Smooth muscle cell (in vitro differentiated cells): Measurements from ENCODE around the gene RBL2. TPM values are rescaled to one million over a fixed set of nuclear protein-coding genes. Genes with fewer than 3 reads are reported as not detected.
A peak's percentile ranks its signal among the peaks of the same experiment; 100 is the strongest.

Experiments
- DNase-seq: peaks from one replicate; lab custom pipeline; 2025; ENCODE audit not compliant: unreplicated experiment; lab: John Stamatoyannopoulos, UW
- H2AFZ ChIP-seq: fragments of 200-600 bp; sonication (generic); 2 replicates; pipeline ENCODE4 v1.6.0; 2016; ENCODE audit warnings: antibody characterized with exemption, low read depth, mild to moderate bottlenecking
- H3F3A ChIP-seq: fragments of 200-600 bp; sonication (generic); 2 replicates; pipeline ENCODE4 v1.6.0; 2017; ENCODE audit warnings: antibody characterized with exemption, low read depth
- H3K27ac ChIP-seq: fragments of 200-600 bp; sonication (generic); 2 replicates; pipeline ENCODE4 v1.5.1; 2016; ENCODE audit warnings: low read depth, mild to moderate bottlenecking
- H3K27me3 ChIP-seq: fragments of 200-600 bp; sonication (generic); 2 replicates; pipeline ENCODE4 v1.6.1; 2016; ENCODE audit warnings: low read depth, mild to moderate bottlenecking
- H3K36me3 ChIP-seq: fragments of 200-600 bp; sonication (generic); 2 replicates; pipeline ENCODE4 v1.5.1; 2016; ENCODE audit warnings: low read depth
- H3K4me1 ChIP-seq: fragments of 200-600 bp; sonication (generic); 2 replicates; pipeline ENCODE4 v1.5.1; 2016; ENCODE audit warnings: low read depth
- H3K4me2 ChIP-seq: fragments of 200-600 bp; sonication (generic); 2 replicates; pipeline ENCODE4 v1.6.0; 2016; ENCODE audit warnings: mild to moderate bottlenecking
- H3K4me3 ChIP-seq: fragments of 200-600 bp; sonication (generic); 2 replicates; pipeline ENCODE4 v1.5.1; 2016; ENCODE audit warnings: mild to moderate bottlenecking
- H3K79me2 ChIP-seq: fragments of 200-600 bp; sonication (generic); 2 replicates; pipeline ENCODE4 v1.6.0; 2016; ENCODE audit warnings: low read depth, mild to moderate bottlenecking
- H3K9ac ChIP-seq: fragments of 200-600 bp; sonication (generic); 2 replicates; pipeline ENCODE4 v1.6.0; 2016; ENCODE audit warnings: low read depth
- H3K9me3 ChIP-seq: fragments of 200-600 bp; sonication (generic); replicated peaks from 2 replicates; pipeline ENCODE4 v1.5.1; 2016; ENCODE audit warnings: low read depth
- H4K20me1 ChIP-seq: fragments of 200-600 bp; sonication (generic); 2 replicates; pipeline ENCODE4 v1.6.0; 2016; ENCODE audit warnings: low read depth
- CTCF ChIP-seq: fragments of 200-600 bp; sonication (generic); IDR thresholded peaks from 2 replicates; pipeline ENCODE4 v1.5.1; 2017; ENCODE audit warnings: borderline replicate concordance, mild to moderate bottlenecking, antibody characterized with exemption; ENCODE audit not compliant: insufficient read depth, poor library complexity, severe bottlenecking
- WGBS: methylation state at CpG from one replicate; pipeline ENCODE4 v1.1.7; 2016; ENCODE audit warnings: low lambda C conversion rate; 5-methylcytosine and 5-hydroxymethylcytosine counted together
- polyA plus RNA-seq: library from polyadenylated mRNA; unstranded; fragments of >200 nt; fragmentation: Nextera tagmentation; extraction: Ambion mirVana; gene quantifications from 2 replicates; pipeline ENCODE4 v1.2.1, GENCODE V29; 2016
- total RNA-seq: library from RNA; depleted of rRNA; stranded (reverse); fragments of >200 nt; gene quantifications from 2 replicates; pipeline ENCODE4 v1.2.3, GENCODE V29; 2014

Gene RBL2
- total and polyA plus RNA-seq, 2 experiments from 2014 or later, result 21.0 to 42.7 TPM

- H3K9ac ChIP-seq, result no peak overlapping the region
- H3K4me2 ChIP-seq, result no peak overlapping the region
- no peaks in the 10 kb centered on the region for H3K27me3 ChIP-seq
- no peak overlapping the region for H2AFZ ChIP-seq
- H4K20me1 ChIP-seq, result peaks cover 6% of the 10 kb centered on the region
- peaks cover 12% of the 10 kb centered on the region for H3F3A ChIP-seq
- no peaks in the 10 kb centered on the region for H3K79me2 ChIP-seq
- peaks cover 10% of the 10 kb centered on the region for H3K4me1 ChIP-seq
- H3K27ac ChIP-seq, result no peak overlapping the region
- 94% methylated on average over 3 of the region's 3 CpGs for WGBS
- no peak overlapping the region for H3K4me3 ChIP-seq
- no peaks in the 10 kb centered on the region for H3K9me3 ChIP-seq
- no peak for DNase-seq
- no peaks in the 10 kb centered on the region for H3K36me3 ChIP-seq
- no peak for TF ChIP-seq CTCF
Measured at GRCh38 chr16:53506254-53506653, 72.0 kb downstream of the RBL2 start.

DNA sequence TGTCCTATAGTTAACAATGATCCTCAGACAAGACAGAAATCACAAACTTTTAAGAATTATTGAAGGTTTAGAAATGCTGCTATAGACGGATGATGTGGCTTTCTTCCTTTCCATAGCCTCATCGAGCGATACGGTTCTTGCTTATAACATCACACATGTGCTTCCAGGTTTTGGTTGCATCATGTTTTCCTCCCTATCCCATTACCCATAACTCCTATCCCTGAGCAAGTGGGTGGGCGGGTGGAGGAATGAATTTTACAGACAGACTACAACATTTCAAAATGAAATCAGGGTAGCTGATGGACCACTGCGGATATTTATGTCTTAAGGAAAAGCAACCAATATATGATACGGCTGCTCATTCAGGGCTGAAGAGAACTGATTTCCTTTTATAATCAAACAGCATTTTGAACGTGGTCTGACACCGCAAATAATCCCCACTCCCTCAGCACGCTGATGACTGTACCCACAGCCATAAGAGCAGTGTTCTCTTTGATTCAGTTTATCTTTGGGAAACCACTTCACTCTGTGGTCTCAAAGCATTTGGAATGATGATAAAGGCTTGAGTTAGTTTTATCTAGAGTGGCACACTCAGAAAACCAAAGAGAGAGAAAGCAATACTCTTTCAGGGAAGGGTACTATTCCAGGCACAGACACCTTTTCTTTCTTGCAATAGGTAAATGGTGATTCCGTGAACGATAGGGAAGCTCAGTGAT lies 73.4 kb downstream of the RBL2 start:
- H3K9ac ChIP-seq, result no peak overlapping the region
- WGBS, result 53% methylated on average over 12 of the region's 12 CpGs
- peaks cover under 1% of the 10 kb centered on the region for H3F3A ChIP-seq
- no peak overlapping the region for H3K4me3 ChIP-seq
- no peak overlapping the region for H2AFZ ChIP-seq
- peak overlapping the region; percentile 41 for H3K27ac ChIP-seq
- no peaks in the 10 kb centered on the region for H3K9me3 ChIP-seq
- H3K27me3 ChIP-seq, result no peaks in the 10 kb centered on the region
- H3K4me2 ChIP-seq, result peak overlapping the region; percentile 53
- H3K36me3 ChIP-seq, result no peaks in the 10 kb centered on the region
- H4K20me1 ChIP-seq, result no peaks in the 10 kb centered on the region
- H3K79me2 ChIP-seq, result no peaks in the 10 kb centered on the region
- no peak for TF ChIP-seq CTCF
- DNase-seq, result no peak
- peaks cover 4% of the 10 kb centered on the region for H3K4me1 ChIP-seq

DNA sequence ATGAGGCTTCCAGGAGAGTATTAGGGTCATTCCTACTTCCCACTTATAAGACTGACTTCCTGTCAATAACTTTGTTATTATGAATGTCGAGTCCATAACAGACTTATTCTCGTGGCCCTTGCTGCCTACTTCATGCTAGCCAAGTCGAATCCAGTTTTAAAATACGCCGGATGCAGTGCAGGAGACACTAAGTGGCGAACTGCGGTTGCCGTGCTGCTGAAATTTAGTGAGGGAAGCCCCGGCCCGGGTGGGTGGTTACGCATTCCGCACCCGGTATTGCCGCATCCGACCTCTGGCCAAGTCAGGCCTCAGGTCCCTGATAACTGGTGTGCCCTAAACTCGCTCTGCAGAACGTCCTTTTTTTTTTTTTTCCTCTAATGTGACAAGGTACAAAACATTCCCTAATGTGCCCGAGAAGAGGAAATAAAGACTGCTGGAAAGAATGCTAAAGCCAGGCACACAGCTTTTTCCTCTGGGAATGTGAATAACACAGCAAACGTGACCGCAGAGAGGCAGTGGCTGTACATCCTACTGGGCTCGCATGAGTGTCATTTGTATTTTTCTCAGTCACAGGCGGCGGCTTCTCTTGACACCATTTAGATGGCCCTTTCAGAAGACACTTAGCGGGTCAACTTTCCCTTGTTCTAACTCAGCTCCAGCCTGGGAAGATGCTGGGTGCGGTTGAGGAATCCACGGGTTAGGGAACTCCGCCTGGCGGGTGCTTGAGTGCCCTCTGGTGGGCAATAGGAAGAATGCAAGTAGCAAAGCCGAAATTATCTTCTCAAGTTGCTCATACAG lies 75.8 kb downstream of the RBL2 start:
- Histone ChIP-seq H3K9ac (no peak overlapping the region), H3K36me3 (no peaks in the 10 kb centered on the region), H2AFZ (peak overlapping the region; percentile 53), H3K4me2 (peak overlapping the region; percentile 67), H3K27me3 (no peaks in the 10 kb centered on the region), H3K79me2 (no peaks in the 10 kb centered on the region), H3K4me3 (no peak overlapping the region), H3K9me3 (no peaks in the 10 kb centered on the region), H3F3A (no peaks in the 10 kb centered on the region), H3K27ac (no peak overlapping the region), H4K20me1 (no peaks in the 10 kb centered on the region), H3K4me1 (no peaks in the 10 kb centered on the region)
- WGBS, result 56% methylated on average over 29 of the region's 29 CpGs
- TF ChIP-seq CTCF, result peak; percentile 95
- no peak for DNase-seq

- TF ChIP-seq CTCF, result no peak
- DNase-seq, result no peak
- WGBS, result 53% methylated on average over 2 of the region's 2 CpGs
- Histone ChIP-seq H3K27ac (no peak overlapping the region), H3K27me3 (no peaks in the 10 kb centered on the region), H2AFZ (no peak overlapping the region), H3K4me1 (no peaks in the 10 kb centered on the region), H3K79me2 (no peaks in the 10 kb centered on the region), H3K36me3 (no peaks in the 10 kb centered on the region), H3K4me2 (no peak overlapping the region), H3K4me3 (no peak overlapping the region), H4K20me1 (no peaks in the 10 kb centered on the region), H3F3A (no peaks in the 10 kb centered on the region), H3K9ac (no peak overlapping the region), H3K9me3 (no peaks in the 10 kb centered on the region)
Measured at GRCh38 chr16:53510704-53511070, 76.4 kb downstream of the RBL2 start.
